Endothelial cell (in vitro differentiated cells): ENCODE data around the gene NCF2. TPM values are rescaled to one million over a fixed set of nuclear protein-coding genes. Genes with fewer than 3 reads are reported as not detected.

Source experiments
- DNase-seq: peaks from one replicate; pipeline ENCODE4 v3.0.0; 2021; ENCODE audit warnings: low spot score
- H3K27ac Mint-ChIP-seq: one replicate; pipeline ENCODE4 v1.8.0; 2021; ENCODE audit warnings: mixed read lengths, inconsistent platforms; ENCODE audit not compliant: unreplicated experiment
- H3K27me3 Mint-ChIP-seq: one replicate; pipeline ENCODE4 v1.8.0; 2021; ENCODE audit warnings: mild to moderate bottlenecking, moderate library complexity, mixed read lengths, inconsistent platforms; ENCODE audit not compliant: unreplicated experiment
- H3K36me3 Mint-ChIP-seq: one replicate; pipeline ENCODE4 v1.8.0; 2021; ENCODE audit warnings: mild to moderate bottlenecking, low read depth, mixed read lengths, inconsistent platforms; ENCODE audit not compliant: unreplicated experiment
- H3K4me1 Mint-ChIP-seq: one replicate; pipeline ENCODE4 v1.8.0; 2021; ENCODE audit warnings: mild to moderate bottlenecking, mixed read lengths, inconsistent platforms; ENCODE audit not compliant: unreplicated experiment
- H3K4me3 Mint-ChIP-seq: one replicate; pipeline ENCODE4 v1.8.0; 2021; ENCODE audit warnings: mild to moderate bottlenecking, mixed read lengths, inconsistent platforms; ENCODE audit not compliant: unreplicated experiment
- H3K9me3 Mint-ChIP-seq: one replicate; pipeline ENCODE4 v1.8.0; 2021; ENCODE audit warnings: mixed read lengths, inconsistent platforms; ENCODE audit not compliant: unreplicated experiment
- CTCF ChIP-seq: fragments of 200-600 bp; sonication (generic); IDR thresholded peaks from one replicate; pipeline ENCODE4 v1.5.0; 2021; ENCODE audit warnings: antibody characterized with exemption; ENCODE audit not compliant: unreplicated experiment
- total RNA-seq: library from RNA; stranded (reverse); fragmentation: NEBNext Ultra II Directional; extraction: Animal tissue kit (Norgen Biotek cat#: 25700); gene quantifications from one replicate; pipeline ENCODE4 v1.2.1, GENCODE V29; 2021; ENCODE audit not compliant: unreplicated experiment

The NCF2 gene
- total RNA-seq, 1 donor from 2014 or later, result 0.67 TPM

- TF ChIP-seq CTCF, result no peak
- no peaks in the 10 kb centered on the region for H3K36me3 Mint-ChIP-seq
- H3K27me3 Mint-ChIP-seq, result no peaks in the 10 kb centered on the region
- no peaks in the 10 kb centered on the region for H3K9me3 Mint-ChIP-seq
- H3K4me1 Mint-ChIP-seq, result peaks cover 10% of the 10 kb centered on the region
- H3K27ac Mint-ChIP-seq, result no peak overlapping the region
- H3K4me3 Mint-ChIP-seq, result no peak overlapping the region
- DNase-seq, result no peak
These were observed 3.3 kb downstream of the NCF2 start for GRCh38 chr1:183586926-183587325.

GRCh38 chr1:183586455-183586854 is 3.8 kb downstream of the NCF2 start:
- Mint-ChIP-seq H3K9me3 (no peaks in the 10 kb centered on the region), H3K4me1 (peaks cover 13% of the 10 kb centered on the region), H3K27me3 (no peaks in the 10 kb centered on the region), H3K27ac (no peak overlapping the region), H3K4me3 (no peak overlapping the region), H3K36me3 (no peaks in the 10 kb centered on the region)
- DNase-seq, result no peak
- no peak for TF ChIP-seq CTCF

- H3K4me1 Mint-ChIP-seq, result peaks cover 13% of the 10 kb centered on the region
- no peaks in the 10 kb centered on the region for H3K9me3 Mint-ChIP-seq
- no peak for DNase-seq
- no peak overlapping the region for H3K4me3 Mint-ChIP-seq
- no peaks in the 10 kb centered on the region for H3K36me3 Mint-ChIP-seq
- no peaks in the 10 kb centered on the region for H3K27me3 Mint-ChIP-seq
- TF ChIP-seq CTCF, result no peak
- no peak overlapping the region for H3K27ac Mint-ChIP-seq
These were observed 5.2 kb downstream of the NCF2 start for GRCh38 chr1:183585038-183585437.

- Mint-ChIP-seq H3K27ac (no peak overlapping the region), H3K9me3 (no peaks in the 10 kb centered on the region), H3K4me3 (no peak overlapping the region), H3K27me3 (no peaks in the 10 kb centered on the region), H3K36me3 (no peaks in the 10 kb centered on the region), H3K4me1 (peaks cover 17% of the 10 kb centered on the region)
- no peak for TF ChIP-seq CTCF
- DNase-seq, result no peak
These were observed 6.1 kb downstream of the NCF2 start for GRCh38 chr1:183584147-183584546.

- DNase-seq, result no peak
- Mint-ChIP-seq H3K4me1 (peaks cover 17% of the 10 kb centered on the region), H3K27ac (no peak overlapping the region), H3K4me3 (no peak overlapping the region), H3K27me3 (no peaks in the 10 kb centered on the region), H3K9me3 (no peaks in the 10 kb centered on the region), H3K36me3 (no peaks in the 10 kb centered on the region)
- no peak for TF ChIP-seq CTCF
These were observed 6.8 kb downstream of the NCF2 start for GRCh38 chr1:183583466-183583865.
